AG09309 (cell line): ENCODE measurements around the gene KIAA0930.
A peak's percentile ranks its signal among the peaks of the same experiment; 100 is the strongest.

ENCODE experiments used
- DNase-seq: peaks from one replicate; pipeline ENCODE4 v3.0.0-alpha.2; 2010; ENCODE audit warnings: low read depth
- H3K4me3 ChIP-seq: 2 replicates; pipeline ENCODE4 v1.5.1; 2011; ENCODE audit warnings: mild to moderate bottlenecking, low read depth, low read length, moderate library complexity; ENCODE audit not compliant: control insufficient read depth
- TF ChIP-seq, protein P1 (sequence below): IDR thresholded peaks from 2 replicates; pipeline ENCODE4 v1.5.1; 2011; ENCODE audit warnings: mild to moderate bottlenecking, low read depth, low read length, inconsistent platforms; ENCODE audit not compliant: insufficient read depth, control insufficient read depth; ENCODE audit errors: missing control alignments

The KIAA0930 gene

DNA sequence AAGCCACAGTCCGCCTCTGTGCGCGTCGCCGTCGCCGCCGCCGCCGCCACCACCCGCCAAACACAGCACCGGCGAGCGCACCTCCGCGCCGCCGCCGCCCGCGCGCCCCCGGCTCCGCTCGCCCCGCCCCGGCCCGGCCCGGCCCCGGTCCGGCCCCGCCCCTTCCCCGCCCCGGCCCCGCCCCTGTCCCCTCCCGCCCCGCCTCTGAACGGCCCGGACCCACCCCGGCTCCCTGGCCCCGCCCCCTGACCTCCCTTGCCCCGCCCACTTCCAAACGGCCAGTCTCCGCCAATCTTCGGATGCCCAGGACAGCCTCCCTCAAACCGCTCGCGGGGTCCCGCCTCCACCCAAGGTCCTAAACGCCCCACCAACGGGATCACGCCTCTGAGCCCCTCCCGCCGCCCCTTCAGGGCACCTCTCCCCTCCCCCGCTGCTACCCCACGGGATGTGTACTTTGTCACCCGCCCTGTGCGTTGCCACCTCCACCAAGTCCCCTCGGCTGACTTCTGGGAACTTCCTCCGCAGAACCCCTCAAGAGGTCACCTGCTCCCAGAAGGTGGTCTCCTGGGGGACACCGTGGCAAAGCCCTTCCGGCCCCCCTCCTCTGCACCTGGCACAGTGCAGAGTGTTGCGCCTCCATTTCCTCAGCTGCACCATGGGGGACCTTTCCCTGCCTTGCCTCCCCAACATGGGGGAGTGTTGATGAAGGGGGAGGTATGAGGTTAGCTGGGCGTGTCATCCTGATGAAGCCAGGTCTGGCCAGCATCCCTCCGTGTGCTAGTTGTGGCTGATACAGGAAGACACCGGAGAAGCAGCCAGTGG lies at the start of gene KIAA0930:
TSS of gene KIAA0930 (minus strand) at position 85 of the 822 bp plus-strand sequence. CDS start 191 bp downstream, outside the sequence.
- H3K4me3 ChIP-seq = peak within 1 kb of the TSS; percentile 75
- TF ChIP-seq, protein P1, sequence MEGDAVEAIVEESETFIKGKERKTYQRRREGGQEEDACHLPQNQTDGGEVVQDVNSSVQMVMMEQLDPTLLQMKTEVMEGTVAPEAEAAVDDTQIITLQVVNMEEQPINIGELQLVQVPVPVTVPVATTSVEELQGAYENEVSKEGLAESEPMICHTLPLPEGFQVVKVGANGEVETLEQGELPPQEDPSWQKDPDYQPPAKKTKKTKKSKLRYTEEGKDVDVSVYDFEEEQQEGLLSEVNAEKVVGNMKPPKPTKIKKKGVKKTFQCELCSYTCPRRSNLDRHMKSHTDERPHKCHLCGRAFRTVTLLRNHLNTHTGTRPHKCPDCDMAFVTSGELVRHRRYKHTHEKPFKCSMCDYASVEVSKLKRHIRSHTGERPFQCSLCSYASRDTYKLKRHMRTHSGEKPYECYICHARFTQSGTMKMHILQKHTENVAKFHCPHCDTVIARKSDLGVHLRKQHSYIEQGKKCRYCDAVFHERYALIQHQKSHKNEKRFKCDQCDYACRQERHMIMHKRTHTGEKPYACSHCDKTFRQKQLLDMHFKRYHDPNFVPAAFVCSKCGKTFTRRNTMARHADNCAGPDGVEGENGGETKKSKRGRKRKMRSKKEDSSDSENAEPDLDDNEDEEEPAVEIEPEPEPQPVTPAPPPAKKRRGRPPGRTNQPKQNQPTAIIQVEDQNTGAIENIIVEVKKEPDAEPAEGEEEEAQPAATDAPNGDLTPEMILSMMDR = no peak
- DNase-seq = no peak

DNA sequence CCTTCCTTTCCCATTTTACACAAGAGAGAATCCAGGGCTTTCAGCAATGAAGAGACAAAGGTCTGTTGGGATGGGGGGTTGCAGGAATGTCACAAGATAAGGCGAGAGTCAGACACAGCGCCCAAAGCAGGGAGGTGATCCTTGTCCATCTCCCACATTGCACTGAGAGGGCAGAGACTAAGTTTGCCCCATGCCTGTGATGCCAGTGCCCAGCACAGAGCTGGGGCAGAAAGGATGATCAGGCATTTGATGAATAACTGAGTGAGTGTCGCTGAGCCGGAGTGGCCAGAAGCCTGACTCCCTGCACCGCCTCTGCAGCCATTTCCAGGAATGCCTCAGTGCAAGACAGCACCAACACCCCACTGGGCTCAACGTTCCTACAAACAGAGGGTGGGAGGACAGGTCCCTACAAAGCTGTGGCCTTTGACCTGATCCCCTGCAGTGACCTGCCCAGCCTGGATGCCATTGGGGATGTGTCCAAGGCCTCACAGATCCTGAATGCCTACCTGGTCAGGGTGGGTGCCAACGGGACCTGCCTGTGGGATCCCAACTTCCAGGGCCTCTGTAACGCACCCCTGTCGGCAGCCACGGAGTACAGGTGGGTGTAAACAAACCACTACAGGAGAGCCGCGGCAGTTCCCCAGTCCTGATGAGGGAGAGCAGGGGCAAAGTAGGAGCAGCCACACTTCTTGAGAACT lies 46.3 kb upstream of the KIAA0930 start:
- H3K4me3 ChIP-seq = no peak overlapping the region
- TF ChIP-seq, protein P1 = no peak
- no peak for DNase-seq

DNA sequence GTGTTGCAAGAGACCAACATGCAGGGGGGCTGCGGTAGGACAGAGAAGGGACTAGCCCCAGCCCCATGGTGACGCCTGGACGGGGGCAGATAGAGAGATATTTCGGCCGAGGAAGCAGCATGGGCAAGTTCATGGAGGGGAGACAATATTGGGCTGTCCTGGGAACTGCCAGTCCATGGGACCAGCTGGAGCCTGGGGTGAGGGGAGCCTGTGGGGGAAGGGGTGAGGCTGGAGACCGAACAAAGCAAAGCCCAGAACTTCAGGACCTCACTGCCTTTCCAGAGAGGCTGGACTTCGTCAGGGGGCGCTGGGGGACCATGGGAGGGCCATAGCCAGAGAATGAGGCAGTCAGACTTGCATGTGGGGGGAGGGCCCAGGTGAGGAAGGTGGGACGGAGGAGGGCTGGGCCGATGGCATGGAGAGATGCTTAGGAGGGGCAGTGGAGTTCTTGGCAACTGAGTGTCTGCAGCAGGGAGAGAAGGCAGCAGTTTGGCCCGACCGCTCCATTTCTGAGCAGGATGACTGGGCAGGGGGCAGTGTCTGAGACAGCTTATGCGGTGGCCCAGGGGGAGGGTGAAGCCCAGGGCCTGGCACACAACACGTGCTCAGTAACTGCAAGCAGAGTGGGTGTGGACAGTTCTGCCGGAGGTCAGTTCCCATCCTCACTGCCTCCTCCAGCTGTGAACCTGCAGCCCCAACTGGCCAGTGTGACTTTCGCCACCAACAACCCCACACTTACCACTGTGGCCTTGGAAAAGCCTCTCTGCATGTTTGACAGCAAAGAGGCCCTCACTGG lies 44.8 kb upstream of the KIAA0930 start:
- DNase-seq = no peak
- no peak overlapping the region for H3K4me3 ChIP-seq
- TF ChIP-seq, protein P1 = no peak

DNA sequence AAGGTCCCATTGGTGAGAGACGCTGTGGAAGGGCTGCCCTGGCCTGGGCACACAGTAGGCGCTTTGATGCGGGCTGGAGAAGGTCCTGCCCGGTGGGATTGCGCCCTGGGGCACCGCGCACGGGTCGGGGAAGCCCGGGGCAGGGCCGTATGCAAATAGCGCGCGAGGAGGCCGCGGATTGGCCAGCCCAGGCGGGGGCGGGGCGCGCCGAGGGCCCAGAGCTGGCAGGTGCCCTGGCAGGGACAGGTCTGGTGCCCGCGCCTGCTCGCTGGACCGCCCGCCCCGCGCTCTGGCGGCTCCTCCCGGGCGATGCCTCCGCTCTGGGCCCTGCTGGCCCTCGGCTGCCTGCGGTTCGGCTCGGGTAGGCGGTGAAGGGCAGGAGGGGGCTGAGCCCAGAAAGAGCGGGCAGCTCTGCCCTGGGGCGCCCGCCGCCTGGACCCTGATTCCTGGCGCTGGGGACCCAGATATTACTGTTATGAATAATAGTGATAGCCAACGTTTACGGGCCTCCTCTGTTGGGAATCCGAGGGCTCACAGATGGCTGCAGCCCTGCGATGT lies 44.1 kb upstream of the KIAA0930 start, which contains the start of gene UPK3A:
TSS of gene UPK3A (plus strand) at position 245 of the 558 bp plus-strand sequence. CDS start at position 310, 65 bp downstream.
- DNase-seq = no peak
- TF ChIP-seq, protein P1 = no peak
- no peak within 1 kb of the TSS for H3K4me3 ChIP-seq

DNA sequence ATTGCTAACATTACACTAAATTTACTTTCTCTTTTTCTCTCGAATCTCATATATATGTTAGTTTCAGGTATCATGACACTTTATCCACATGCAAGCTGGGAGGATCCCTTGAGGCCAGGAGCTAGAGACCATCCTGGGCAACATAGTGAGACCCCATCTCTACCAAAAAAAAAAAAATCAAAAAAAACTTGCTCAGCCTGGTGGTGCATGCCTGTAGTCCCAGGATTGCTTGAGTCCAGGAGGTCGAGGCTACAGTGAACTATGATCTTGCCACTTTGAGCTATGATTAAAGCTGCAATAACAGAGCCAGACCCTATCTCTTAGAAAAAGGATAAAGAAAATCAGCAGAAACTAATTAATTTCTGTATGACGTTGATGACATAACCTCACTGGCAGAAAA lies 40.3 kb upstream of the KIAA0930 start:
- TF ChIP-seq, protein P1 = no peak
- no peak overlapping the region for H3K4me3 ChIP-seq
- no peak for DNase-seq

DNA sequence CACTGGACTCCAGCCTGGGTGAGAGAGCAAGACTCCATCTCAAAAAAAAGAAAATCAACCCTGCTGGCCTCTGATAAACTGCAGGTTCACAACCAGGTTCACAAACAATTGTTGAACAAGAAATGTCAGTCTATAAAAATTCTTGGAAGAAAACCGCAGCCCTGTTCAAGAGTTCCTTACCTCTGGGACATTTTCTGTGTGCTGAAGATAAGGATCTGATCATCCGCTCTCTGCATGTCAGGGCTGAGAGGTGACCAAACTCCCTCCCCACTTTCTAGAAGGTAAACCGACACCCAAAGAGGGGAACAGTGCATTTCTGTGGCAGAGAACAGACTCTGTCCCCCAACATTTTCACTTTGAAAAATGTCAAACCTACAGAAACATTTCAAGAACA lies 39.9 kb upstream of the KIAA0930 start:
- TF ChIP-seq, protein P1 = no peak
- no peak for DNase-seq

More for the DNA sequence above, 39.9 kb upstream of the KIAA0930 start:
- no peak overlapping the region for H3K4me3 ChIP-seq
